NCI-H69 (cell line): ENCODE results near the gene CCDC107.
A peak's percentile ranks its signal among the peaks of the same experiment; 100 is the strongest.

Experiments
- DNase-seq: peaks from one replicate; lab custom pipeline; 2025; lab: John Stamatoyannopoulos, UW

Gene CCDC107

GRCh38 chr9:35661756-35662350 is 3.8 kb downstream of the CCDC107 start:
- DNase-seq, result no peak

- no peak for DNase-seq
Observed at GRCh38 chr9:35662437-35662836, 4.3 kb downstream of the CCDC107 start.

DNA sequence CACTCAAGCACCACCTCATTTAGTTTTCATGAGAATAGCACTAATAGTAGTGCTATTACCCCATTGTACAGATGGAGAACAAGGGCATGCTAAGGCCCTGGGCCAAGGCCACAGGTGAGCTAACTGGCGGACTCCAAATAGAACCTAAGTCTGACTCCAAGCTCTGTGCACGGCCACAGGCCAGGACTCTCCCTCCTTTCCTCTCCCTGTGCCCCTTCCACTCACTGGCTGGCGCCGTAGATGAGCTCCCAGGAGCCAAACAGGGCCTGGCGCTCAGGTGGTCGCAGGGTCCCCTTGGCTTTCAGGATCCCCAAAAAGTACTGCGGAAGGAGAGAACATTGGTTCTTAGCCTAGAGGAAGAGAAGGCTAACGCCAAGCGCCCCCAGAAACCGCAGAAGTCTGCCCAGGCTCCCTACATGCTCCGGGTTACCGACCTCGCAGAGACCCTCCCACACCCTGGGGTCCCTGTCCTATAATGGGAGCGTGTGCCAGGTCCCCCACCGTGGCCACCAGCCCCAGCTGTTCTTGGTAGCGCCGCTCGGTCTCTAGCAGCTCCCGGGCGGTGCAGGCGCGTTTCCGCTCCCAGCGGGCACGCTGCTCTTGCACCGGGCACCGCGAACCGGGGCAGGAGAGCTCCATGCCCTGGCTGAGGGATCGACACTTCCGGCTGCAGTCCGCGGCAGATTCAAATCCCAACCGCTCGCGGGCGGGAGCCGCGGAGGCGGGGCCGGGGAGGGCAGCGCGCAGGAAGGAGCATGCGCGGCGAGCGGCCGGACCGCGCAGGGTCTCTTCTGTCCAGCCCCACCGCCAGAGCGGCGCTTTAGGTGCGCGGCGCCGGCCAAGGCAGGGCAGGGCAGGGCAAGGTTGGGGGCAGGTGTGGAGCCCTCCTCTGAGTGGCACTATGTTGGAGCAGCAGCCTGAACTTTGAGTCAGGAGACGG is 6.7 kb downstream of the CCDC107 start, which contains the start of gene ARHGEF39:
TSS of gene ARHGEF39 (minus strand) at position 665 of the 940 bp plus-strand sequence. CDS start at position 639, 26 bp downstream.
- DNase-seq, result peak; percentile 96

GRCh38 chr9:35665471-35665818 is 7.4 kb downstream of the CCDC107 start:
- DNase-seq, result no peak

GRCh38 chr9:35666045-35666444 is 8.0 kb downstream of the CCDC107 start:
- no peak for DNase-seq

DNA sequence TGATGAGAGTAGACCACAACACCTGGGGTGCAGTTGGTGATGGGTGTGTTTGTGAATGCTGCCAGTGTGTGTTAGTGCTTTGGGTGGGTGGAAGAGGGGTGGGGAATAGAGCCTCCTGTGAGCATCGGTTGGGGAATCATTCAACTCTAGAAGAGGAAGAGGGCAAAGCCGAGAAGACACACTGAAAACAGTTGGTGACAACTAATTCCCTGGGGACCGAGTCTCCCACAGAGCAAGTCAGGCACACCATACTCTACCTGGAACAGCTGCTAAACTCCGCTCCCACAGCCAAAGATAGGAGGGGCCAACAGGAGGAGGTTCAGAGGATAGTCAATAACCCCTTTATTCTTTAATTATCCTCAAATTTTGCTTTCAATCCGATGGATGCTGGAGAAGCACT is 8.5 kb downstream of the CCDC107 start:
- no peak for DNase-seq

DNA sequence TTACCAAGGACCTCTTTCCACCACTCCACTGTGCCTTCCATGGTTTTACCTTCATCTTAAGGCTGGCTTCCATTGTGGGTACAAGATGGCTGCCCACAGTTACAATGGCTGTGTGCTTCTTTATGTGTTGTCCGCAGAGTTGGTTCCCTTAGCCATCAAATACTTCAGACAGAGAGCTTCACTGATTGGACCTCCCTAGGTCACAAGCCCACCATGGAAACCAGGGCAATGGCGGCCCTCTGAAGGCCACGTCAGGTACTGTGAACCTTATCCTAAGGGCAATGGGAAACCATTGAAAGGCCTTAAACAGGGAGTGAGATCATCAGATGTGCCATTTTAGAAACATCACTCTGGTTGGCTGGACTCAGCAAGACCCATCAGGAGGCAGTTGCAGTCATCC is 9.8 kb downstream of the CCDC107 start:
- no peak for DNase-seq

DNA sequence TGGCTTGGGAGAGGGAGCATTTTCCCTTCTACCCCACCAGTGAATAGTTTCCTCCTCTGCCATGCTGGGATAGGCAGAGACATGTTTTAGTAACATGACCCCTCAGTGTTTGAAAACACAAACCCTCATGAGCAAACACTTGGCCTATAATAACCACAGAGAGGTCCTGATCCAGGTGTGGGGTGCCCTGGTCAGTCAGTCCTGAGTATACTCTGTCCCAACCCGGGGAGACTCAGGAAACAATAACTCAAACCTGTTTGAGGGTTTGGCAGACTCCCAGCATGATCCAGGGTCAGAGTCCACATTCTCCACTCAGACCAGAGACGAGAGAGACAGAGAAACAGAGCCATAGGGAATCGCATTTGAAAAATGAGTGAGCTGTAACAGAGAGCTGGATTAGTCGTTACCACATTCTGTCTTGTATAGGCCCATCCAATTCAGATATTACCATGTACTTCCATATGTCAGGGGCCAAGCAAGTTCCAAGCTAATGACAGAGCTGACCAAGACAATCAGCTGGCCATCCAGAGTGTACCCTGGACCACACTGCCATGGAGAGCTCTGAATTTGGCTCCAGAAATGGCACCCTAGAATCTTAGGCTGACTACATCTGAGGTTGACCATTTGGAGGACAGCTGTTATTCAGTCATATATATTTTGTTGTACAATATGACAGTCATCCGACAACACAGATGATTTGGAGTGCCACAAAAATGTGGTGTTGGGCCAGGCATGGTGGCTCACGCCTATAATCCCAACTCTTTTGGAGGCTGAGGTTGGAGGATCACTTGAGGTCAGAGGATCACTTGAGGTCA is 11.4 kb downstream of the CCDC107 start:
- peak; percentile 76 for DNase-seq

- peak; percentile 67 for DNase-seq
Observed at GRCh38 chr9:35673132-35674024, 15.3 kb downstream of the CCDC107 start, which contains the start of gene CA9. Gene CA9 (plus strand): TSS chr9:35673928. CDS start chr9:35673960, 32 bp downstream.

DNA sequence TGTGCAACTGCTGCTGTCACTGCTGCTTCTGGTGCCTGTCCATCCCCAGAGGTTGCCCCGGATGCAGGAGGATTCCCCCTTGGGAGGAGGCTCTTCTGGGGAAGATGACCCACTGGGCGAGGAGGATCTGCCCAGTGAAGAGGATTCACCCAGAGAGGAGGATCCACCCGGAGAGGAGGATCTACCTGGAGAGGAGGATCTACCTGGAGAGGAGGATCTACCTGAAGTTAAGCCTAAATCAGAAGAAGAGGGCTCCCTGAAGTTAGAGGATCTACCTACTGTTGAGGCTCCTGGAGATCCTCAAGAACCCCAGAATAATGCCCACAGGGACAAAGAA is 15.9 kb downstream of the CCDC107 start:
- no peak for DNase-seq

DNA sequence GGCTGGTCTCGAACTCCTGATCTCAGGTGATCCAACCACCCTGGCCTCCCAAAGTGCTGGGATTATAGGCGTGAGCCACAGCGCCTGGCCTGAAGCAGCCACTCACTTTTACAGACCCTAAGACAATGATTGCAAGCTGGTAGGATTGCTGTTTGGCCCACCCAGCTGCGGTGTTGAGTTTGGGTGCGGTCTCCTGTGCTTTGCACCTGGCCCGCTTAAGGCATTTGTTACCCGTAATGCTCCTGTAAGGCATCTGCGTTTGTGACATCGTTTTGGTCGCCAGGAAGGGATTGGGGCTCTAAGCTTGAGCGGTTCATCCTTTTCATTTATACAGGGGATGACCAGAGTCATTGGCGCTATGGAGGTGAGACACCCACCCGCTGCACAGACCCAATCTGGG is 17.1 kb downstream of the CCDC107 start:
- peak; percentile 62 for DNase-seq

- DNase-seq, result peak; percentile 86
Observed at GRCh38 chr9:35675732-35676392, 17.8 kb downstream of the CCDC107 start.

DNA sequence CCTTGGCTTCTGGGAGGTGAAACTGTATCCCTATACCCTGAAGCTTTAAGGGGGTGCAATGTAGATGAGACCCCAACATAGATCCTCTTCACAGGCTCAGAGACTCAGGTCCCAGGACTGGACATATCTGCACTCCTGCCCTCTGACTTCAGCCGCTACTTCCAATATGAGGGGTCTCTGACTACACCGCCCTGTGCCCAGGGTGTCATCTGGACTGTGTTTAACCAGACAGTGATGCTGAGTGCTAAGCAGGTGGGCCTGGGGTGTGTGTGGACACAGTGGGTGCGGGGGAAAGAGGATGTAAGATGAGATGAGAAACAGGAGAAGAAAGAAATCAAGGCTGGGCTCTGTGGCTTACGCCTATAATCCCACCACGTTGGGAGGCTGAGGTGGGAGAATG is 21.0 kb downstream of the CCDC107 start:
- DNase-seq, result no peak

GRCh38 chr9:35679766-35680330 is 21.8 kb downstream of the CCDC107 start:
- no peak for DNase-seq

GRCh38 chr9:35680331-35681105 is 22.4 kb downstream of the CCDC107 start:
- no peak for DNase-seq

GRCh38 chr9:35681341-35682002 is 23.4 kb downstream of the CCDC107 start:
- DNase-seq, result no peak

DNA sequence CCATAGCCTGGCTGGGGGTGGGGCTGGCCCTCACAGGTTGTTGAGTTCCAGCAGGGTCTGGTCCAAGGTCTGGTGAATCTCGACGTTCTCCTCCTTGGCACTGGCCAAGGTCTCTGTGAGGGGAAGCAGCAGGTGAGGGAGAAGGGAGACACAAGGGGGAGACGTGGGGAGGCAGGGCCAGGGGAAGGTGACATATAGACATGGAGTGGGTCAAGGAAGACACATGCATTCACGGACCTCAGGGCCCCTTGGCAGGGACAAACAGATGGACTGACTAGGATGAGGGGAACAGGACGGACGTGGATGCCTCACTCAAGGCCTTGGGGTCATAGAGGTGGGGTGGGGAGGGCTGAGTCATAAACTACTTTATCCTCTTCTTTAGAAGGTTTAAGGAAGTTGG is 24.0 kb downstream of the CCDC107 start:
- no peak for DNase-seq

- DNase-seq, result no peak
Observed at GRCh38 chr9:35682520-35683315, 24.6 kb downstream of the CCDC107 start.
